Upper lobe of left lung (tissue), 6 donors: ENCODE measurements around the gene STX8. TPM values are rescaled to one million over a fixed set of nuclear protein-coding genes. Genes with fewer than 3 reads are reported as not detected.

Experiments
- ATAC-seq, 2 donors: fragments of 200-7000 bp; cut with Tn5 transposase; one replicate each; pipeline ENCODE4 v1.9.1; 2022; ENCODE audit warnings: mild to moderate bottlenecking in 2 of 2, moderate library complexity in 2 of 2; ENCODE audit not compliant: low FRiP score in 2 of 2
- DNase-seq, 2 donors: peaks; one replicate each; pipeline ENCODE4 v3.0.0-alpha.2; 2019 to 2020
- H3K27ac ChIP-seq, 4 donors: fragments of 200-600 bp; sonication (generic); one replicate each; pipeline ENCODE4 v1.5.1; 2016 to 2019
- H3K27me3 ChIP-seq, 4 donors: fragments of 200-600 bp; sonication (generic); one replicate each; pipeline ENCODE4 v1.5.1; 2017 to 2019
- H3K36me3 ChIP-seq, 4 donors: fragments of 200-600 bp; sonication (generic); one replicate each; pipeline ENCODE4 v1.5.1; 2016 to 2019
- H3K4me1 ChIP-seq, 4 donors: fragments of 200-600 bp; sonication (generic); one replicate each; pipeline ENCODE4 v1.5.1; 2018 to 2019
- H3K4me3 ChIP-seq, 4 donors: fragments of 200-600 bp; sonication (generic); one replicate each; pipeline ENCODE4 v1.5.1; 2017 to 2019; ENCODE audit warnings: mild to moderate bottlenecking in 2 of 4, moderate library complexity in 1 of 4
- H3K9me3 ChIP-seq, 4 donors: fragments of 200-600 bp; sonication (generic); one replicate each; pipeline ENCODE4 v1.5.1; 2018 to 2019
- EP300 ChIP-seq, 4 donors: sonication (generic); formaldehyde crosslinking; IDR thresholded peaks; one replicate each; pipeline ENCODE4 v1.5.1; 2017; ENCODE audit warnings: antibody characterized with exemption in 4 of 4, control low read depth in 2 of 4
- POLR2A ChIP-seq, 4 donors: fragments of 450-650 bp; IDR thresholded peaks; one replicate each; pipeline ENCODE4 v1.5.1; 2016 to 2017; ENCODE audit warnings: antibody characterized with exemption in 4 of 4, mild to moderate bottlenecking in 2 of 4
- POLR2AphosphoS5 ChIP-seq, 2 donors: sonication (generic); formaldehyde crosslinking; IDR thresholded peaks; one replicate each; pipeline ENCODE4 v1.5.1; 2017; ENCODE audit warnings: antibody characterized with exemption in 2 of 2
- WGBS, 2 donors: methylation state at CpG; one replicate each; pipeline ENCODE4 v1.1.5; 2017 to 2018; 5-methylcytosine and 5-hydroxymethylcytosine counted together
- total RNA-seq, 6 donors: library from RNA; depleted of rRNA in 4 of 6; stranded (reverse); fragments of >200 nt in 4 of 6; gene quantifications; one replicate each; pipeline versions ENCODE4 v1.1.0 to v1.2.1, GENCODE V29; 2016 to 2021
- TF ChIP-seq, protein P1 (sequence below), 6 experiments: fragments of 450-650 bp in 4 of 6; fragments of 200-600 bp in 2 of 6; sonication (generic) in 2 of 6; IDR thresholded peaks; one replicate each; pipeline ENCODE4 v1.5.1; 2016 to 2019; ENCODE audit warnings: antibody characterized with exemption in 6 of 6
- donor health status: DM: no; HTN: no; CAD: no; lungs with moderate emphysema.
- donor health status: DM: no; HTN: yes; CAD: no; lungs with severe emphysema.

The STX8 gene
- total RNA-seq, 6 donors from 2014 or later: 39.2 to 138 (median 52.3) TPM

DNA sequence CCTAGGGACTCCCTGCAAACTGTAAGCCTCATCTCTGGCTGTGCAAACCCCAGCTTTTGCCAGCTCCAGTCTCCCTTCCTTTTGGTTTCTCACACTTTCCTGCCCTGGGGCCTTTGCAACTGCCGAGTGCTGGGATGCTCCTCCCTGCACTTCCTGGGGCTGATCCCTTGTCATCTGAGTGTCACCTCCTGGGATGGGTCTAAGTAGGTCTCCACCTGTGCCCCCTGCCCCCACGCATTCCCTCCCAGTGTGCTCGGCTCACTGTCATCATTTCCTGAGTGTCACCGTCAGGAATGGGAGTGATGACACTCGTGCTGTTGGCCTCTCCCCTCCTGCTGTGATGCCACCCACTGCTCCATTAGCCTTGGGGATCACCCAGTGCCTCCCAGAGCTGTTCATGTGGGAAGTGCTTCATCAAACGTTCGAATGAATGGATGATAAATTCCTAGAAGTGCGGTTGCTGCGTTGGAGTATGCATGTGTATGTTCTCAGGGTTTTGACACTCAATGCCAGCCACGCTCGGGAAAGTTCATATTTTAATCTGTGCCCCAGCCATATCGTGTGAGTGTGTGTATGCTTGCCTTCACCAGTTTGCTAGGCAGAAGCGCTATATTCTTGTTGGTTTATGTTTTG, 364.4 kb downstream of the STX8 start:
- TF ChIP-seq, protein P1, sequence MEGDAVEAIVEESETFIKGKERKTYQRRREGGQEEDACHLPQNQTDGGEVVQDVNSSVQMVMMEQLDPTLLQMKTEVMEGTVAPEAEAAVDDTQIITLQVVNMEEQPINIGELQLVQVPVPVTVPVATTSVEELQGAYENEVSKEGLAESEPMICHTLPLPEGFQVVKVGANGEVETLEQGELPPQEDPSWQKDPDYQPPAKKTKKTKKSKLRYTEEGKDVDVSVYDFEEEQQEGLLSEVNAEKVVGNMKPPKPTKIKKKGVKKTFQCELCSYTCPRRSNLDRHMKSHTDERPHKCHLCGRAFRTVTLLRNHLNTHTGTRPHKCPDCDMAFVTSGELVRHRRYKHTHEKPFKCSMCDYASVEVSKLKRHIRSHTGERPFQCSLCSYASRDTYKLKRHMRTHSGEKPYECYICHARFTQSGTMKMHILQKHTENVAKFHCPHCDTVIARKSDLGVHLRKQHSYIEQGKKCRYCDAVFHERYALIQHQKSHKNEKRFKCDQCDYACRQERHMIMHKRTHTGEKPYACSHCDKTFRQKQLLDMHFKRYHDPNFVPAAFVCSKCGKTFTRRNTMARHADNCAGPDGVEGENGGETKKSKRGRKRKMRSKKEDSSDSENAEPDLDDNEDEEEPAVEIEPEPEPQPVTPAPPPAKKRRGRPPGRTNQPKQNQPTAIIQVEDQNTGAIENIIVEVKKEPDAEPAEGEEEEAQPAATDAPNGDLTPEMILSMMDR (IDR thresholded peaks at IDR 0.05): no peak
- TF ChIP-seq EP300 (IDR thresholded peaks at IDR 0.05) (no peak), POLR2A (IDR thresholded peaks at IDR 0.05) (no peak), POLR2AphosphoS5 (IDR thresholded peaks at IDR 0.05) (no peak)
- DNase-seq (no peak), ATAC-seq (no peak)
- Histone ChIP-seq H3K4me3 (no peak overlapping the region), H3K9me3 (peaks cover 0 to 17% (median 13%) of the 10 kb centered on the region in 4 donors), H3K4me1 (peaks cover 6 to 11% (median 9%) of the 10 kb centered on the region in 4 donors), H3K27me3 (no peaks in the 10 kb centered on the region), H3K27ac (no peak overlapping the region), H3K36me3 (no peaks in the 10 kb centered on the region)
- 68 to 69% methylated on average over 12 to 13 of the region's 13 CpGs for WGBS, 2 donors

DNA sequence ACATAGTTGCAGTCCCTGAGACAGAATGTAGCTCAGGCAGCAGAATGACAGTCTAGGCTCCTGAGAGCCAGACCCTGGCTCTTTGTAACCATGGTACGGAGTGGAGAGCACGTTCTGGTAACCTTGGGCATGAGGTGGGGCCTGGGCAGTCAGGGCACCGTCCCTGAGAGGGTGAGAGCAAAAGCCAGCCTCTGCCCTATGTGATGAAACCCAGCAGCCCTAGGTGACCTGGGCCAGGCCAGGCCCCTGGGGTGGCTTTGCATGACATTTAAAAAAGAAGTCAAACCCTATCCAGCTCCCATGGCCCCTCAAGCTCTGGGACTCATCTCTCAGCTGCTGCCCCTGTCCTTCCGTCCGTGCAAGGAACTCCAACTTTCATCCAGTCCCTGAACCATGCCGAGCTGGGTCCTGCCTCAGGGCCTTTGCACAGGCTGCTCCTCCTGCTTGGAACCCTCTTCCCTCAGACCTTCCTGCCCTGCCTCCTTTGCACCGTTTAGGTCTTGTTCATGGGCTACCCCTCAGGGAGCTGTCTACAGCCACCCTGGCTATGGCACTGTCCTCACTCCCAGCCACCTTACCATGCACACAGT, 365.7 kb downstream of the STX8 start:
- Histone ChIP-seq H3K4me1 (peaks cover 6 to 12% (median 10%) of the 10 kb centered on the region in 4 donors), H3K4me3 (no peak overlapping the region), H3K27ac (no peak overlapping the region), H3K9me3 (peaks cover 0 to 3% (median 1%) of the 10 kb centered on the region in 4 donors), H3K27me3 (no peaks in the 10 kb centered on the region), H3K36me3 (no peaks in the 10 kb centered on the region)
- no peak for DNase-seq
- TF ChIP-seq POLR2A (IDR thresholded peaks at IDR 0.05): no peak
- TF ChIP-seq POLR2AphosphoS5 (IDR thresholded peaks at IDR 0.05): no peak
- TF ChIP-seq, protein P1 (IDR thresholded peaks at IDR 0.05): no peak
- TF ChIP-seq EP300 (IDR thresholded peaks at IDR 0.05): no peak
- 86 to 94% methylated on average over 6 to 7 of the region's 7 CpGs for WGBS, 2 donors
- ATAC-seq: no peak

DNA sequence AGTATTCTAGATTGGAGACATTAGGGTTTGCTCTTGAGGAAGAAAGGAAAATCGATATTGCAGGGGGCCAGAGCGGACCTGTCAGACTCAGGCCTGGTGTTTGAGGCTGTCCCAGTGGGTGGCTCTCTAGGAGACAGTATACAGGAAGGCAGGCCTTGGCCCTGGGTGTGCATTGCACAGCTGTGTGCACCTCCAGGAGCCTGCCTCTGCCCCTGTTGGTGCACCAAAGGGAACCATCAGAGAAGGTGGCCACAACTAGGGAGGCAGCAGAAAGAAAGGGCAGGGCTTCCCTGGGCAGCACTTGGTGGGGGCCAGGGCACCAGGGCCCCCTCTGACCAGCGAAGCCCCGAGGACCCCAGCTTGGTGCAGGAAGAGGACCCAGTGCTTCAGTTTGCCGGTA, 366.3 kb downstream of the STX8 start:
- Histone ChIP-seq H3K27me3 (no peaks in the 10 kb centered on the region), H3K9me3 (no peaks in the 10 kb centered on the region), H3K36me3 (no peaks in the 10 kb centered on the region), H3K4me1 (peaks cover 6 to 12% (median 10%) of the 10 kb centered on the region in 4 donors), H3K27ac (no peak overlapping the region), H3K4me3 (no peak overlapping the region)
- ATAC-seq: no peak
- TF ChIP-seq EP300 (IDR thresholded peaks at IDR 0.05) (no peak), POLR2AphosphoS5 (IDR thresholded peaks at IDR 0.05) (no peak), POLR2A (IDR thresholded peaks at IDR 0.05) (no peak)
- TF ChIP-seq, protein P1 (IDR thresholded peaks at IDR 0.05): no peak
- WGBS, 2 donors: 93 to 94% methylated on average over 5 of the region's 5 CpGs
- peak in 1 of 2 donors; percentile 34 for DNase-seq

DNA sequence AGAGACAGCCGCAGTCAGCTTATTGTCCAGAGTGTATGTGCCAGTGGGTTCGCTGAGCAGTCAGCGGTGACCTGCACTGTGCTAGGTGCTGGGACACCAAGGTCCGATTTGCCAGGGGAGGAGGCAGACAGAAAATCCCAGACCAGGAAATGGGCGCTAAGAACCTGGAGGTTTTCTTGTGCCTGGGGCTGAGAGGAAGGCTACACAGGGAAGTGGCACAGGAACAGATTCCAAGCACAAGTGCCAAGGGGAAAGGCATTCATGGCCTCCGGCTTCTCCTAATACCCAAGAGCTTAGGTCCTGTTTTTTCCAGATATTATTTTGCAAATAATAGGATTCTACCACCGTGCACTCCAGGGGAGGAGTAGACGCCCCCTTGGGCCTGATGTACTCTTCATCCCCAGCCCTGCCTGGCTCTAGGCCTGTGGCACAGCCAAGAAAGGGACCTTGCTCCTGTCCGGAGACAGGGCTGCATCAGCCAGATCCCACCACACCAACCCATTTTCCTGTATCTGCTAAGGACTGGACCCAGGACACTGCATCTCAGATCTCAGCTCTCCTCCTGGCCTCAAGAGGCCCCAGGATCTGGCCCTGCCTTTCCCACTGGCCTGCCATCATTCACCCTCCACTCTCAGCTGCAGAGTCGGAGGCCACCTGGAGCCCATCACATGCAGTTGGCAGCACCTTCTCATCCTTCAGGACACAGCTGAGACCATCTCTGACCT, 367.1 kb downstream of the STX8 start:
- peaks cover 6 to 12% (median 10%) of the 10 kb centered on the region in 4 donors for H3K4me1 ChIP-seq
- 92 to 94% methylated on average over 10 of the region's 10 CpGs for WGBS, 2 donors
- no peak for ATAC-seq

More for the DNA sequence above, 367.1 kb downstream of the STX8 start:
- Histone ChIP-seq H3K27ac (no peak overlapping the region), H3K9me3 (no peaks in the 10 kb centered on the region), H3K36me3 (no peaks in the 10 kb centered on the region), H3K27me3 (no peaks in the 10 kb centered on the region), H3K4me3 (no peak overlapping the region)
- no peak for DNase-seq
- no peak for TF ChIP-seq POLR2AphosphoS5 (IDR thresholded peaks at IDR 0.05)
- TF ChIP-seq, protein P1 (IDR thresholded peaks at IDR 0.05): no peak
- TF ChIP-seq EP300 (IDR thresholded peaks at IDR 0.05): no peak
- no peak for TF ChIP-seq POLR2A (IDR thresholded peaks at IDR 0.05)
